HG02759 (cell line): ENCODE data around the gene RAX2.
"Not testable (repeated sequence)": the region's sequence is repeated elsewhere in the genome, so short reads cannot be mapped to it uniquely, and the experiment has no call there.

Source experiments
- ATAC-seq: cut with Tn5 transposase; IDR thresholded peaks from one replicate; pipeline ENCODE4 v1.9.1; 2021; ENCODE audit warnings: mild to moderate bottlenecking, moderate library complexity; ENCODE audit not compliant: unreplicated experiment

Gene RAX2

GRCh38 chr19:3762130-3762473 is 9.9 kb downstream of the RAX2 start:
- no peak for ATAC-seq

GRCh38 chr19:3761382-3762129 is 10.5 kb downstream of the RAX2 start, which contains the start of gene APBA3:
Gene APBA3 (minus strand): TSS chr19:3761692. CDS start chr19:3760264, 1,428 bp downstream.
- ATAC-seq: peak; percentile 52

GRCh38 chr19:3760871-3761361 is 11.1 kb downstream of the RAX2 start:
- no peak for ATAC-seq

- no peak for ATAC-seq
These were observed 12.4 kb downstream of the RAX2 start for GRCh38 chr19:3759482-3760254.

GRCh38 chr19:3758297-3758696 is 13.7 kb downstream of the RAX2 start:
- not testable (repeated sequence) for ATAC-seq

GRCh38 chr19:3757705-3758104 is 14.3 kb downstream of the RAX2 start:
- ATAC-seq: not testable (repeated sequence)

- ATAC-seq: no peak
These were observed 18.2 kb downstream of the RAX2 start for GRCh38 chr19:3753631-3754410.

- ATAC-seq: no peak
These were observed 19.5 kb downstream of the RAX2 start for GRCh38 chr19:3752492-3752891.

- ATAC-seq: no peak
These were observed 20.8 kb downstream of the RAX2 start for GRCh38 chr19:3751236-3751635.

GRCh38 chr19:3750211-3750610 is 21.8 kb downstream of the RAX2 start:
- no peak for ATAC-seq

- ATAC-seq: no peak
These were observed 23.1 kb downstream of the RAX2 start for GRCh38 chr19:3748965-3749364.

- ATAC-seq: no peak
These were observed 25.5 kb downstream of the RAX2 start for GRCh38 chr19:3746371-3747056.

- ATAC-seq: no peak
These were observed 26.5 kb downstream of the RAX2 start for GRCh38 chr19:3745363-3746045.

GRCh38 chr19:3743486-3743885 is 28.5 kb downstream of the RAX2 start:
- no peak for ATAC-seq

- no peak for ATAC-seq
These were observed 31.6 kb downstream of the RAX2 start for GRCh38 chr19:3740431-3740830.

- ATAC-seq: no peak
These were observed 33.4 kb downstream of the RAX2 start for GRCh38 chr19:3738477-3739220.

- ATAC-seq: no peak
These were observed 34.4 kb downstream of the RAX2 start for GRCh38 chr19:3737487-3738205.

- no peak for ATAC-seq
These were observed 35.8 kb downstream of the RAX2 start for GRCh38 chr19:3736106-3736724.

GRCh38 chr19:3734310-3734600 is 37.8 kb downstream of the RAX2 start:
- no peak for ATAC-seq
